ENCODE measurements around the gene CTSE.
"Not testable (repeated sequence)": the region's sequence is repeated elsewhere in the genome, so short reads cannot be mapped to it uniquely, and the experiment has no call there.

Gene CTSE

GRCh38 chr1:206023695-206024094 is at the start of gene CTSE:
Gene CTSE (minus strand): TSS chr1:206023895. CDS start chr1:206023791, 104 bp downstream.
- no peak for DNase-seq

DNA sequence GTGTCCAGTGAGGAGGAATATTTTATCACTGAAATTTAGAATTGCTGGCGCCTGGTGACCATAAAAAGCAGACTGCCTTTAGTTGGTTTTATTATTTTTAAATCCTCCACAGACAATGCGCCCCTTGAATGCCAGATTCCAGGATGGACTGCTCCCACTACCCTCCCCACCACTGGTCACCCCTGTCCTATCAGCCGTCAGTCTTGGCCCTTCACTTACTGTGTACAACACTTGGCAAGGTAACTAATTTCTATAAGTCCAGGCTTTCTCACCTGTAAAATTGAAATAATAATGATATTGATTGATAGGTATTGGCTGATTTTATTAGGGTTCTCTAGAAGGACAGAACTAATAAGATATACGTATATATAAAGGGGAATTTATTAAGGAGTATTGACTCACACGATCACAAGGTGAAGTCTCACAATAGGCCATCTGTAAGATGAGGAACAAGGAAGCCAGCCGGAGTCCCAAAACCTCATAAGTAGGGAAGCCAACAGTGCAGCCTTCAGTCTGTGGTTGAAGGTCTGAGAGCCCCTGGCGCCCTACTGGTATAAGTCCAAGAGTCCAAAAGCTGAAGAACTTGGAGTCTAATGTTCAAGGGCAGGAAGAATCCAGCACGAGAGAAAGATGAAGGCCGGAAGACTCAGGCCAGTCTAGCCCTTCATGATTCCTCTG is 47.1 kb upstream of the CTSE start:
- no peak for DNase-seq

DNA sequence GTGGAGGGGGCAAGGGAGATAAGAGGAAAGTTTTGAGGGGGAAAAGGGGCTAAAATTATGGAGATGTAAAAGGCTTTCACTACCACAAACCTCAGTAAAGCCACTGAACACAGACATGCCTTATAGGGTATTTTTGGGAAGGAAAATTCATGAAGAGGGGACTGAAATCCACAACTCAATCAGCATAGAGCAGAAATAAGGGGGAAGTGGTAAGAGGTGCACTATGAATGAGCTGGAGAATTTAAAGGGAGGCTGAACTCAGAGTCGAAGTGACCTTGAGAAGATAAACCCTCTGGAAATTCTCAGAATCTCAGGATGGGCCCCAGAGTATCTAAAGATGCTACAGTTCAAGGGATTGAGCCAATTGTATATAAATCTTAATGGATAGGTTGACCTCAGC is 44.6 kb upstream of the CTSE start:
- DNase-seq: no peak

- DNase-seq: no peak
Observed at GRCh38 chr1:206067486-206068227, 44.0 kb upstream of the CTSE start.

- DNase-seq: no peak
Observed at GRCh38 chr1:206066479-206067171, 42.9 kb upstream of the CTSE start.

- no peak for DNase-seq
Observed at GRCh38 chr1:206065547-206066145, 42.0 kb upstream of the CTSE start.

DNA sequence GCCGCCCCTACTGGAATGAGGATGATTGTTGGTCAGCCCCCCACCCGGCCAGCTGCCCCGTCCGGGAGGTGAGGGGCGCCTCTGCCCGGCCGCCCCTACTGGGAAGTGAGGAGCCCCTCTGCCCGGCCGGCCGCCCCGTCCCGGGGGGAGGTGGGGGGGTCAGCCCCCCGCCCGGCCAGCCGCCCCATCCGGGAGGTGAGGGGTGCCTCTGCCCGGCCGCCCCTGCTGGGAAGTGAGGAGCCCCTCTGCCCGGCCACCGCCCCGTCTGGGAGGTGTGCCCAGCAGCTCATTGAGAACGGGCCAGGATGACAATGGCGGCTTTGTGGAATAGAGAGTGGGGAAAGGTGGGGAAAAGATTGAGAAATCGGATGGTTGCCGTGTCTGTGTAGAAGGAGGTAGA is 40.8 kb upstream of the CTSE start:
- not testable (repeated sequence) for DNase-seq

DNA sequence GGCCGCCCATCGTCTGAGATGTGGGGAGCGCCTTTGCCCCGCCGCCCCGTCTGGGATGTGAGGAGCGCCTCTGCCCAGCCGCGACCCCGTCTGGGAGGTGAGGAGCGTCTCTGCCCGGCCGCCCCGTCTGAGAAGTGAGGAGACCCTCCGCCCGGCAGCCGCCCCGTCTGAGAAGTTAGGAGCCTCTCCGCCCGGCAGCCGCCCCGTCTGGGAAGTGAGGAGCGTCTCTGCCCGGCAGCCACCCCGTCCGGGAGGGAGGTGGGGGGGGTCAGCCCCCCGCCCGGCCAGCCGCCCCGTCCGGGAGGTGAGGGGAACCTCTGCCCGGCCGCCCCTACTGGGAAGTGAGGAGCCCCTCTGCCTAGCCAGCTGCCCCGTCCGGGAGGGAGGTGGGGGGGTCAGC is 40.3 kb upstream of the CTSE start:
- DNase-seq: not testable (repeated sequence)

GRCh38 chr1:206062464-206062863 is 38.8 kb upstream of the CTSE start:
- DNase-seq: no peak

DNA sequence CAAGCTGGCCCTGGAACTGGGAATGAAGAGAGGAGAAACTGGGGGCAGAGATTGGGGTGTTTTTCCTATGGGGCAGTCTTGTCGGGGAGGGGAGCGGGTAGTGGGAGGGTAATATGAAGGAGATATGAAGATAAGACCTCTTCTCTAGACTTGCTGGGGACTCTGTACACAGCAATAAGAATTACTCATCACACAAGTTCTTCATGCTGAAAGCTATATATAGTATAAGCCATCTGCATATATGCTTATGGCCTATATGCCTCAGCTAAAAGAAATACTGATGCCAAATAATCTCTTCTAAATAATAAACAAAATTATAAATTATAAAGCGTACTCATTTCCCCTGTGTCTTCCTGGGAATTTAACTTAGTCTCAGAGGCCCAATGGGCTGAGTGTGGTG is 37.1 kb upstream of the CTSE start:
- DNase-seq: no peak

DNA sequence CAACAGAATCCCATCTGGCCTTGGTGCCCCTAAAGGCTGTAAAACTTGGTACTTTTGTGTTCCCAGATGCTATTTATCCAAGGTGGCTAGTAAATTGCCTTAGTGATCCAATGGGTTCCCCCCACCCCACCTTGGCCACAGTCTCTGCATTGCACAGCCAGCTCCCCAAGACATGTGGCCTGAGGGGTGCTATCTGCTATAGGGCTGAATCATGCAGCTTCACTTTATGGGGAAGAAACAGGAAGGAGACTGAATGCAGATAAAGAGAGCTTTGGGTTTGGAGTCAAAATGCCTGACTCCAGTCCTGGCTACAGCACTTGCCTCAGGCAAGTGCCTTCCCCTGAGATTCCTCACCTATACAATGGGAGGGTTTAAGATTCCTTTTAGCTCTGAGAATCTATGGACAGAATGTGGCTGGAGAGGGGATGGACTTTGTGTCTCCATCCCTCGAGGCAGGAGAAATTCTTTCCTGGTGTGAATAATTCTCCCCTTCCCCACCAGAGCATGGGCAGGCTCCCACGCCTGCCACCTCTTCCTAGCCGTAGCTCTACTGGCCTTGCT is 35.7 kb upstream of the CTSE start:
- no peak for DNase-seq

DNA sequence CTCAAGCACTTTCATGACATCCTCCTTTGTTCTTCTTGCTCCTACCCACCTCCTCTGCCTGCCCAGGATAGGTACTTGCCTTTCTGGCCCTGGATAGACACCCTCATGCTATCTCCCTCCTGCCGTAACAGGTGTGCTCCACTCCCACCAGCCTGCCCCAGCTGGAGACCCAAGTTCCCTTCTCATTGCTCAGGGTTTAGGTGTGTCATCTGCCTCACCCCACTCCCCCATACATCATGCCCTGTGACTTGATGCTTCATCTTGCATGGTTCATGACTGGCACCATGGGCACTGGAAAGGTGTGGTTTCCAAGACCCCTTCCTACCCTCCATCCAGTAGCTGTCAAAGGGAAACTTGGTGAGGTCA is 35.2 kb upstream of the CTSE start:
- DNase-seq: no peak

- not testable (repeated sequence) for DNase-seq
Observed at GRCh38 chr1:206058289-206058926, 34.7 kb upstream of the CTSE start.

GRCh38 chr1:206055639-206056323 is 32.1 kb upstream of the CTSE start:
- not testable (repeated sequence) for DNase-seq

DNA sequence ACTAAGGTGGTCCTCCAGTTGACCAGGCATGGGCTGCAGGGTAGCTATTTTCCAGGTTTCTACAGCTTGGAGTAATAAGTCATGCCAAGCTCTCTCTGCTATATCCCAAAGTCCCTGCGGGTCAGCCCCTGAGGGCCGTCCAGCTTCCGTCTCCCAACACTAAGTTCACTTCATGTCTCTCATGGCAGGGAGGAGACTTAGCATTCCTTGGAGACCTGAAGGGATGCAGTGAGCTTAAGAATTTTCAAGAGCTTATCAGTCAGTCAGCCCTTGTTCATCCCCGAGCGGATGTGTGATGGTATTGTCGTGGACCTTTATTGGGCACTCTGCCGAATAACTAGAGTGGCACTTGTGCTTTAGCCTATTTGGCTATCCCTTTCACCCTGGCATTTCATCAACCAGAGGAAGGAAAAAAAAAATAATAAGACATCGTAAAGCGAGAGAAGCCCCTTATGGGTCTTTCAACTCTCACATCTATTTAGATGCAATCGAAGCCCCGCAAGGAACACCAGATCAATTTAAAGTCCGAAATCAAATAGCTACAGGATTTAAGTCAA is 31.5 kb upstream of the CTSE start:
- not testable (repeated sequence) for DNase-seq

- not testable (repeated sequence) for DNase-seq
Observed at GRCh38 chr1:206053616-206054015, 29.9 kb upstream of the CTSE start.

- not testable (repeated sequence) for DNase-seq
Observed at GRCh38 chr1:206052919-206053610, 29.4 kb upstream of the CTSE start, which contains the start of gene RHEX. Gene RHEX (plus strand): TSS chr1:206053173. CDS start chr1:206097829, 44,656 bp downstream.

DNA sequence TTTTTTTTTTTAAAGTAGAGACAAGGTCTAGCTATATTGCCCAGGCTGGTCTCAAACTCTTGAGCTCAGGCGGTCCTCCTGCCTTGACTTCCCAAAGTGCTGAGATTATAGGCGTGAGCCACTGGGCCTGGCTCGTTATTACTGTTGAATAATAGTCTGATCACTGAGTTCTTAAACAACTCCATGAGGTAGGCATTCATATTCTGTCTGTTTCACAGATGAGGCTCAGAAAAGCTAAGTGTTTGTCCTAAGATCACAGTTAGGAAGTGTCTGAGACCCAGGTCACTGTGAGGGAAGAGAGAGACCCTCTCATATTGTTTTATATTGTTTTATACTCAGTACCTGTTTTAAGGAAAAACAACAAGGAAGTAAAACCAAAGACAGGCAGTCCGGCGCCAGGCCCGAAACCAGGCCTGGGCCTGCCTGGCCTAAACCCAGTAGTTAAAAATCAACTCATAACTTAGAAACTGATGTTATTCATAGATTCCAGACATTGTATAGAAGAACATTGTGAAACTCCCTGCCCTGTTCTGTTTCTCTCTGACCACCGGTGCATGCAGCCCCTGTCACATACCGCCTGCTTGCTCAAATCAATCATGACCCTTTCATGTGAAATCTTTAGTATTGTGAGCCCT is 28.7 kb upstream of the CTSE start:
- DNase-seq: not testable (repeated sequence)

GRCh38 chr1:206050655-206051235 is 27.1 kb upstream of the CTSE start:
- DNase-seq: peak; percentile 85 to 87

Measured in Kasumi-1 (cell line).